ENCODE data around the gene ZNF511. TPM values are rescaled to one million over a fixed set of nuclear protein-coding genes. Genes with fewer than 3 reads are reported as not detected.

Gene ZNF511
- total RNA-seq, 1 experiment from 2014 or later: 49.0 TPM

- ChIA-PET RAD21 (ENCODE audit: low non-redundant PET in 1 of 2, low total read pairs in 2 of 2, uncharacterized antibody in 2 of 2, unreplicated experiment in 2 of 2) (no interaction called here), CTCF (no interaction called here), POLR2A (no interaction called here)
- Histone ChIP-seq H3K36me3 (ENCODE audit: control insufficient read depth in 1 of 2, insufficient read depth in 2 of 2, low read length in 2 of 2) (no peaks in the 10 kb centered on the region), H3K4me3 (replicated peaks in 1 of 2; ENCODE audit: low read depth in 1 of 2, low read length in 2 of 2) (no peak overlapping the region), H2AFZ (ENCODE audit: low read depth, low read length, poor library complexity, severe bottlenecking) (no peak overlapping the region), H3K27ac (ENCODE audit: low read depth, low read length) (no peak overlapping the region), H3K9ac (ENCODE audit: low read length) (no peak overlapping the region), H3K9me3 (ENCODE audit: control insufficient read depth in 1 of 2, insufficient read depth in 1 of 2, low read depth in 1 of 2, low read length in 2 of 2) (no peaks in the 10 kb centered on the region), H3K9me2 (ENCODE audit: insufficient read depth) (no peaks in the 10 kb centered on the region), H3K4me1 (ENCODE audit: control insufficient read depth in 1 of 2, insufficient read depth in 2 of 2, low read length in 2 of 2) (no peaks in the 10 kb centered on the region), H4K20me1 (ENCODE audit: insufficient read depth) (no peaks in the 10 kb centered on the region), H3K27me3 (ENCODE audit: insufficient read depth, low read length) (no peaks in the 10 kb centered on the region), H3K4me2 (ENCODE audit: low read length) (no peak overlapping the region), H3K79me2 (ENCODE audit: insufficient read depth, low read length) (no peaks in the 10 kb centered on the region)
- DNase-seq (ENCODE audit: low read depth, low spot score) (no peak), ATAC-seq (no peak)
- TF ChIP-seq REST (IDR thresholded peaks at IDR 0.05; ENCODE audit: low read depth) (no peak), CEBPB (IDR thresholded peaks at IDR 0.05; ENCODE audit: low read depth) (no peak), EGR1 (IDR thresholded peaks at IDR 0.05; ENCODE audit: low read depth) (no peak), EZH2phosphoT487 (IDR thresholded peaks at IDR 0.05; ENCODE audit: borderline replicate concordance) (no peak), ZNF274 (IDR thresholded peaks at IDR 0.05; ENCODE audit: low read depth, low read length) (no peak), ZBTB33 (IDR thresholded peaks at IDR 0.05; ENCODE audit: extremely low read depth, insufficient replicate concordance, low read length) (no peak), CTCF (IDR thresholded peaks at IDR 0.05 in 2 of 3, conservative IDR thresholded peaks at IDR 0.05 in 1 of 3; ENCODE audit: borderline replicate concordance in 1 of 3, insufficient read depth in 1 of 3, low read depth in 2 of 3, low read length in 2 of 3) (no peak), POLR2AphosphoS5 (IDR thresholded peaks at IDR 0.05; ENCODE audit: low read depth, low read length) (no peak), ELF1 (IDR thresholded peaks at IDR 0.05; ENCODE audit: borderline replicate concordance, low read depth) (no peak), SRF (IDR thresholded peaks at IDR 0.05; ENCODE audit: low read depth) (no peak), ZFX (IDR thresholded peaks at IDR 0.05) (no peak), SIN3A (IDR thresholded peaks at IDR 0.05; ENCODE audit: low read depth) (no peak), EZH2 (IDR thresholded peaks at IDR 0.05) (no peak), JUND (IDR thresholded peaks at IDR 0.05) (no peak)
- intact Hi-C loops (cut with micrococcal nuclease): no loop called here
- no TSS peak for BruUV-seq (replicated peaks)
Measured at GRCh38 chr10:133272964-133273420, 35.7 kb upstream of the ZNF511 start.

All from HCT116 (cell line).